GM12892 (cell line): ENCODE results near the gene MAD2L2.

ENCODE experiments used
- POLR2A ChIP-seq: IDR thresholded peaks from 2 replicates; pipeline ENCODE4 v1.6.1; 2011; ENCODE audit warnings: low read depth, low read length, control low read depth
- POLR2AphosphoS5 ChIP-seq: IDR thresholded peaks from 2 replicates; pipeline ENCODE4 v1.6.1; 2011; ENCODE audit warnings: low read depth, low read length, control low read depth
- TAF1 ChIP-seq: IDR thresholded peaks from 2 replicates; pipeline ENCODE4 v1.6.1; 2011; ENCODE audit warnings: low read depth, mild to moderate bottlenecking, control low read depth, low read length, borderline replicate concordance

DNA sequence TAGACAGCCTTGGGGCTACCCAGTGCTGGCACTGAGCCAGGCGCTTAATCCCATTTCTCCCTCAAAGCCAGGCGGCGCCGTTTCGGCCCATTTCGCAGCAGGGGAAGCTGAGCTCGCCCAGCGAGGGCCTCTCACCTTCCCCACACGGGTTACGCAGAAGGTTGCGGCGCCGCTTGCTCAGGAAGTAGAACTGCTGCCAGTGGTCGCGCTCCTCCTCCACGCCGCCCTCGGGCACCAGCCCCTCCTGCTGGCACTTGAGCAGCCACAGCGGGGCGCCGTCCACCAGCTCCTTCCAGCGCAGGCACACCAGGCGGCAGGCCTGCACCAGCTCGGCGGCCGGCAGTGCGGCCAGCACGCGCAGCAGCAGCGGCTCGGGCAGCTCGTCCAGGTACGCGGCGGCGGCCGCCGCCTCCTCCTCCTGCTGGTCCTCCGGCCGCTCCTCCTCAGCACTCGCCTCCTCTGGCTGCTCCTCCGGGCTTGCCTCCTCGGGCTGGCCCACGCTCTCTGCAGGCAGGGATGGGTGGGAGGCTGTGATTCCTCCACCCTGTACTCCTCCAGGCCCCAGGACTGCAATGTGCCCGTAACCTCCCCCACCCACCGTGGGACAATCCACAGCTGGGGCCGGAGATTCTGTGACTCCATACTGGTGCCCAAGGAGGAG is 30.5 kb downstream of the MAD2L2 start:
- TF ChIP-seq POLR2A (no peak), POLR2AphosphoS5 (no peak), TAF1 (no peak)
